ENCODE measurements around the gene ELMO1.

The ELMO1 gene

GRCh38 chr7:37007691-37008090 lies 441.0 kb downstream of the ELMO1 start:
- intact Hi-C loops (cut with DNase I; ENCODE audit: low total_unique reads) = no loop called here

GRCh38 chr7:37007268-37007667 lies 441.4 kb downstream of the ELMO1 start:
- no peak for DNase-seq
- H3K27ac ChIP-seq = no peak overlapping the region
- intact Hi-C loops (cut with DNase I; ENCODE audit: low total_unique reads) = no loop called here

More at GRCh38 chr7:37007691-37008090, 441.0 kb downstream of the ELMO1 start:
- Histone ChIP-seq H3K4me3 (no peak overlapping the region), H3K4me1 (no peaks in the 10 kb centered on the region), H3K9me3 (no peaks in the 10 kb centered on the region), H3K27ac (no peak overlapping the region), H3K27me3 (no peaks in the 10 kb centered on the region), H3K36me3 (no peaks in the 10 kb centered on the region)
- TF ChIP-seq CTCF (IDR thresholded peaks at IDR 0.05) = no peak
- no peak for DNase-seq

GRCh38 chr7:37006764-37007163 lies 441.9 kb downstream of the ELMO1 start:
- no peaks in the 10 kb centered on the region for H3K27me3 ChIP-seq
- DNase-seq = no peak
- no peaks in the 10 kb centered on the region for H3K36me3 ChIP-seq
- intact Hi-C loops (cut with DNase I; ENCODE audit: low total_unique reads) = no loop called here
- no peak overlapping the region for H3K4me3 ChIP-seq
- H3K9me3 ChIP-seq = no peaks in the 10 kb centered on the region
- TF ChIP-seq CTCF (IDR thresholded peaks at IDR 0.05) = no peak
- no peak overlapping the region for H3K27ac ChIP-seq
- no peaks in the 10 kb centered on the region for H3K4me1 ChIP-seq

More at GRCh38 chr7:37007268-37007667, 441.4 kb downstream of the ELMO1 start:
- Histone ChIP-seq H3K4me1 (no peaks in the 10 kb centered on the region), H3K9me3 (no peaks in the 10 kb centered on the region), H3K4me3 (no peak overlapping the region), H3K27me3 (no peaks in the 10 kb centered on the region), H3K36me3 (no peaks in the 10 kb centered on the region)
- TF ChIP-seq CTCF (IDR thresholded peaks at IDR 0.05) = no peak

GRCh38 chr7:37000511-37000910 lies 448.2 kb downstream of the ELMO1 start:
- H3K36me3 ChIP-seq = no peaks in the 10 kb centered on the region
- peak overlapping the region in 1 of 2 donors; percentile 20 for H3K27ac ChIP-seq
- H3K9me3 ChIP-seq = no peaks in the 10 kb centered on the region
- no peak overlapping the region for H3K4me3 ChIP-seq
- intact Hi-C loops (cut with DNase I; ENCODE audit: low total_unique reads) = no loop called here
- TF ChIP-seq CTCF (IDR thresholded peaks at IDR 0.05) = no peak
- DNase-seq = no peak
- no peaks in the 10 kb centered on the region for H3K27me3 ChIP-seq
- no peaks in the 10 kb centered on the region for H3K4me1 ChIP-seq

GRCh38 chr7:36999626-37000485 lies 448.8 kb downstream of the ELMO1 start:
- Histone ChIP-seq H3K9me3 (no peaks in the 10 kb centered on the region), H3K27me3 (no peaks in the 10 kb centered on the region), H3K4me3 (no peak overlapping the region), H3K27ac (peak overlapping the region; percentile 10 to 20), H3K4me1 (no peaks in the 10 kb centered on the region), H3K36me3 (no peaks in the 10 kb centered on the region)
- intact Hi-C loops (cut with DNase I; ENCODE audit: low total_unique reads) = no loop called here
- no peak for TF ChIP-seq CTCF (IDR thresholded peaks at IDR 0.05)
- DNase-seq = no peak

All from tibial artery (tissue), 4 donors.